SIG-M5 treated with dmso at 0.1 percent for 504 hours (cell line): Measurements from ENCODE around the gene SLC8A1.

Experiments used
- DNase-seq: peaks from one replicate; lab custom pipeline; 2025; ENCODE audit not compliant: unreplicated experiment; lab: John Stamatoyannopoulos, UW

The SLC8A1 gene

GRCh38 chr2:40358783-40359182 lies 93.1 kb downstream of the SLC8A1 start:
- DNase-seq, result no peak

GRCh38 chr2:40357667-40358066 lies 94.2 kb downstream of the SLC8A1 start:
- no peak for DNase-seq

GRCh38 chr2:40355451-40355850 lies 96.4 kb downstream of the SLC8A1 start:
- DNase-seq, result no peak

- no peak for DNase-seq
These were observed 98.7 kb downstream of the SLC8A1 start for GRCh38 chr2:40353231-40353630.

- DNase-seq, result no peak
These were observed 99.2 kb downstream of the SLC8A1 start for GRCh38 chr2:40352703-40353099.

- no peak for DNase-seq
These were observed 99.7 kb downstream of the SLC8A1 start for GRCh38 chr2:40352041-40352702.

GRCh38 chr2:40348665-40349064 lies 103.2 kb downstream of the SLC8A1 start:
- DNase-seq, result no peak

GRCh38 chr2:40348038-40348437 lies 103.9 kb downstream of the SLC8A1 start:
- DNase-seq, result no peak

GRCh38 chr2:40346535-40347354 lies 105.1 kb downstream of the SLC8A1 start:
- DNase-seq, result no peak

GRCh38 chr2:40344364-40344763 lies 107.5 kb downstream of the SLC8A1 start:
- no peak for DNase-seq

GRCh38 chr2:40343902-40344301 lies 108.0 kb downstream of the SLC8A1 start:
- DNase-seq, result no peak

GRCh38 chr2:40341198-40341597 lies 110.7 kb downstream of the SLC8A1 start:
- DNase-seq, result no peak

GRCh38 chr2:40339026-40339425 lies 112.9 kb downstream of the SLC8A1 start:
- no peak for DNase-seq

- DNase-seq, result peak; percentile 18
These were observed 119.6 kb downstream of the SLC8A1 start for GRCh38 chr2:40332191-40332826.

GRCh38 chr2:40330096-40330495 lies 121.8 kb downstream of the SLC8A1 start:
- no peak for DNase-seq

GRCh38 chr2:40329739-40330030 lies 122.2 kb downstream of the SLC8A1 start:
- DNase-seq, result no peak

- no peak for DNase-seq
These were observed 126.8 kb downstream of the SLC8A1 start for GRCh38 chr2:40325116-40325515.

- DNase-seq, result no peak
These were observed 127.2 kb downstream of the SLC8A1 start for GRCh38 chr2:40324656-40325055.

- no peak for DNase-seq
These were observed 130.1 kb downstream of the SLC8A1 start for GRCh38 chr2:40321822-40322221.

GRCh38 chr2:40321016-40321623 lies 130.8 kb downstream of the SLC8A1 start:
- DNase-seq, result no peak

GRCh38 chr2:40318921-40319320 lies 133.0 kb downstream of the SLC8A1 start:
- no peak for DNase-seq

- no peak for DNase-seq
These were observed 134.1 kb downstream of the SLC8A1 start for GRCh38 chr2:40317761-40318160.
